ENCODE data around the gene MEI1.

Gene MEI1

DNA sequence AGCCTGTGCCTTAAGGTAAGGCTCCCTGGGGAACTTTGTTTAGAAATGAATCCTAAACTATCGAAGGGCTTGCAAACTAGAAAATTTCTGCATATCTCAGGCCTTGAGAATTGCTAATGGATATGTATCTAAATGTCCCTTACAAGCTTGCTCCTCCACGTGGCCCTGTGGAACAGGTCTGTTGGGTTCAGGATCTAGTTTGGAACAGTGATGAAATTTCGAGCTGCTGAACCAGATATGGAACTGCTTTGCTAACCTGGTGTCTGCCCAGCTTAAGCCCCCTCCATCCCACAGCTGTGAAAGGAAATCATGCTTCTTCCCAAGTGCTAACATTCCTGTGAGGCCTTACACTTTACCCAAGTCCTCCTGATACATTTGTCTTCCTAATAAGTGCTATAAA is 145.2 kb downstream of the MEI1 start:
- no peak overlapping the region for H3K9ac ChIP-seq
- peaks cover 75% of the 10 kb centered on the region for H3K4me1 ChIP-seq
- H4K20me1 ChIP-seq = peaks cover 100% of the 10 kb centered on the region
- no peak overlapping the region for H3K27ac ChIP-seq
- TF ChIP-seq Cebpa-rat (IDR thresholded peaks at IDR 0.05) = no peak
- peaks cover 84% of the 10 kb centered on the region for H3K36me3 ChIP-seq
- H3K4me2 ChIP-seq = peak overlapping the region; percentile 16; the same call in 1 of the 2 replicates
- no peaks in the 10 kb centered on the region for H3K27me3 ChIP-seq
- no peak overlapping the region for H3K4me3 ChIP-seq
- no peaks in the 10 kb centered on the region for H3K9me3 ChIP-seq

GRCh38 chr22:41845380-41846267 is 146.3 kb downstream of the MEI1 start:
- Histone ChIP-seq H3K4me1 (peaks cover 64% of the 10 kb centered on the region), H3K4me3 (no peak overlapping the region), H3K27me3 (no peaks in the 10 kb centered on the region), H4K20me1 (peaks cover 100% of the 10 kb centered on the region), H3K36me3 (peaks cover 83% of the 10 kb centered on the region), H3K27ac (peak overlapping the region; percentile 48; the same call in 1 of the 2 replicates), H3K9ac (0 out of 2 replicates have a peak overlapping the region, but pooled peaks have one; percentile 2), H3K9me3 (no peaks in the 10 kb centered on the region), H3K4me2 (peak overlapping the region; percentile 48)
- no peak for TF ChIP-seq Cebpa-rat (IDR thresholded peaks at IDR 0.05)

DNA sequence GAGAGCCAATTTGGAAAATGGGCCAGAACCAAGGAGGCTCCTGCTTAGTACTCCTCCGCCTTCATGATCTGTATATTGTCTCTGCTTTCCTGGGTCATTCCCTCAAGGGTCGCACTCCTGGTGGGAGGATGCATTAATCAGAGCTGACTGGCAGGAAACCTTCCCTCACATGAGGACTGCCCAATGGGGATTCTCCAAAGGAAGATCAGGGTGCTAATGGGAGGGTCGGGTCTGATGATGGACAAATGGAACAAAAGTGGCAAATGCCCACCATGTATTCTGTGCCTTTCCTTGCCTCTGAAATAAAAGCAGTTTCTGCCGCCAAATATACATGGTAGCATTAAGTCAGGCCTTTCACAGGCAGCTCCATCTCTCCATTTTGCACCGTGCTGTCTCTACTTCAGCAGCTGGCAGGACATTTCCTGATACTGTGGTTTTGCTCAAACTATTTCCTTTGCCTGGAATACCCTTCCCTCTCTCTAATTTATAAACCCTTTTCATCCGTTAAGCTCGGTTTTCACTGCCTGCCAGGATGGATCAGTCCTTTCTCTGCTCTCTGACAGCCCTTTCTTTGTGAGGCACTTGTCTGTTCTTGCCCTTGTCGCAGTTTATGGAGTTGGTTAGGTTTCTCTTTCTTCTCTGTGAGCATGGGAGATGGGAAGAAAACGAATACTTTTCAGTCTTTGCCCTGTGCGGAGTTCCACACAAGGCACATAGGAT is 147.1 kb downstream of the MEI1 start:
- peak overlapping the region; percentile 48 for H3K4me2 ChIP-seq
- H3K9me3 ChIP-seq = no peaks in the 10 kb centered on the region
- H3K27ac ChIP-seq = 0 out of 2 replicates have a peak overlapping the region, but pooled peaks have one; percentile 31
- 0 out of 2 replicates have a peak overlapping the region, but pooled peaks have one; percentile 2 for H3K9ac ChIP-seq
- H3K36me3 ChIP-seq = peaks cover 82% of the 10 kb centered on the region
- no peak overlapping the region for H3K4me3 ChIP-seq
- H3K4me1 ChIP-seq = peaks cover 60% of the 10 kb centered on the region
- TF ChIP-seq Cebpa-rat (IDR thresholded peaks at IDR 0.05) = no peak
- peaks cover 100% of the 10 kb centered on the region for H4K20me1 ChIP-seq
- no peaks in the 10 kb centered on the region for H3K27me3 ChIP-seq

- peaks cover 81% of the 10 kb centered on the region for H3K36me3 ChIP-seq
- H3K4me3 ChIP-seq = no peak overlapping the region
- peaks cover 100% of the 10 kb centered on the region for H4K20me1 ChIP-seq
- no peaks in the 10 kb centered on the region for H3K9me3 ChIP-seq
- no peak overlapping the region for H3K27ac ChIP-seq
- H3K4me2 ChIP-seq = peak overlapping the region; percentile 48; the same call in 1 of the 2 replicates
- no peak for TF ChIP-seq Cebpa-rat (IDR thresholded peaks at IDR 0.05)
- H3K9ac ChIP-seq = no peak overlapping the region
- peaks cover 60% of the 10 kb centered on the region for H3K4me1 ChIP-seq
- H3K27me3 ChIP-seq = no peaks in the 10 kb centered on the region
Measured at GRCh38 chr22:41847300-41847699, 148.0 kb downstream of the MEI1 start.

DNA sequence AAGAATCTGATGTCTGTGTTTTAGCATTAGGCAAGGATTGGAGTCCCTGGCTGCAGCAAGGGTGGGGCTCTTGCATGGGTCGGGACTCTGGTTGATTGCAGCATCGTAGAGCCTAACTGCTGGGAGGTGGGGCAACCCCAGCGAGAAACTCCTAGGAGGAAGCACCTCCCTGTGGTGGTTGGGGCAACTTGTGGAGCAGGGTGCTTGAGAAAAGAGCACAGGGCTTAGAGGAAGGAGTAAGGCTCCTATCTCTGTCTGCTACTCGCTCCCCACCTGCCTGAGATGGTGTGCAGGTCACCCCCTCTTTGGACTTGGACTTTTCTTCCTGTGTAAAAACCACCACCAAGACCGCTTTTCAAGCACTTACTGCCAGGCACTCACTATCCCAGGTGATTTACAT is 149.2 kb downstream of the MEI1 start:
- Histone ChIP-seq H3K4me2 (no peak overlapping the region; the same call in 1 of the 2 replicates), H3K9ac (no peak overlapping the region), H3K9me3 (no peaks in the 10 kb centered on the region), H3K27me3 (no peaks in the 10 kb centered on the region), H3K4me3 (no peak overlapping the region), H4K20me1 (peaks cover 100% of the 10 kb centered on the region), H3K27ac (no peak overlapping the region), H3K4me1 (peaks cover 55% of the 10 kb centered on the region), H3K36me3 (peaks cover 77% of the 10 kb centered on the region)
- TF ChIP-seq Cebpa-rat (IDR thresholded peaks at IDR 0.05) = no peak
